NCI-H2227 (cell line): Measurements from ENCODE around the gene MINDY4.
A peak's percentile ranks its signal among the peaks of the same experiment; 100 is the strongest.

Experiments
- DNase-seq: peaks from one replicate; lab custom pipeline; 2025; ENCODE audit not compliant: unreplicated experiment; lab: John Stamatoyannopoulos, UW

MINDY4 gene

DNA sequence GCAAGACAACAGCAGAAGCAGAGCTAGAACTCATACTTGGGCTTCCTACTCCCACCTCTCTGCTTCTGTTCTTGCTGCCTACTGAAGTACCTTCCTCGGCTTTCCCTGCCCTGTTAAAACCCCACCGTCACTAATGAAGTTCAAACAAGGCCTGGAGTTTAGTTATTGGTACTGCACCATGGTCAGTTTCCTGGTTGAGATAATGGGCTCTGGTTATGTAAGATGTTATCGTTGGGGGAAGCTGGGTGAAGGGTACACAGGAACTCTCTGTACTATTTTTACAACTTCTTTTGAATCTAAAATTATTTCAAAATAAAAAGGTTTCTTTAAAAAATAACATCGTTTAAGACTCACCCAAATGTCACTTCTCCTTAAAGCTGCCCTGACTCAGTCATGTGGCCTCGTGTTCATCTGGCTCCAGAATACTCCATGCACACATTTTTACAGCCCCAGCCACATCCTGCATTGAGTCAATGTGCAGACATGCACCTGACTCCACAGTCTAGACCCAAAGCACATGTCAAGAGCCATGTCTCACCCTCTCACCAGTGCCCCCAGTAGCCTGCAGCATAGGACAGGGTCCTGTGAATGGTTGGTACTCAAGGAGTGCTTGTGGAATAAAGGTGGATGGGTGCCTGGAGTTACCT lies 103.6 kb downstream of the MINDY4 start:
- no peak for DNase-seq

GRCh38 chr7:30877015-30877769 lies 106.0 kb downstream of the MINDY4 start:
- no peak for DNase-seq

GRCh38 chr7:30877993-30878392 lies 106.8 kb downstream of the MINDY4 start:
- DNase-seq, result no peak

- DNase-seq, result peak; percentile 19
These were observed 108.2 kb downstream of the MINDY4 start for GRCh38 chr7:30879139-30880124.

DNA sequence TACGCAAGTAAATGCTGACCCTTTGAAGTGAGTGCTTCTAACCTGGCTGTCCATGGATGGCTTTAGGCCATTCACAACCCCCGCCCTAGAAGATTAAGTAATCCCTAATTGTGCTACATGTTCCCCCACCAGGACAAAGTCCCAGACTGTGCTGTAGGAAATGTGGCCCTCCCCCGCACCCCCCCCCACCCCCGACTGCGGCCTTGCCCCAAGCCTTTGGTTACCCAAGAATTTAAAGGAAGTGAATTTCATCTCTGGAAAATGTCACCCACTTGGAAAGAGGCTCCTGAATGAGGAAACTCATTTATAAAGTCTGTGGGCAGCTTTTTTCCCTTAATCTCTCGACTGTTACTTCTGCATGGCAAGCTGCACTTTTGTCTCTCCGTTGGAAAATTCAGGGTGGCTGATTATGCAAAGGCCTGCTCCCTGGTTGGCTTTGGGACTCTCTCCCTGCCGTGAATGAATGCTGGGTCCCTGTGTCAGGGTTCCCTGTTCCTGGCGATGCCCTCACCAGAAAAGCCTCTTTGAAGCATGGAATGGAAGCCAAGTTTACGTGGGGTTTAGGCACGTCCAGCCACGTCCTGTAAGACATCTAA lies 109.0 kb downstream of the MINDY4 start:
- DNase-seq, result no peak

DNA sequence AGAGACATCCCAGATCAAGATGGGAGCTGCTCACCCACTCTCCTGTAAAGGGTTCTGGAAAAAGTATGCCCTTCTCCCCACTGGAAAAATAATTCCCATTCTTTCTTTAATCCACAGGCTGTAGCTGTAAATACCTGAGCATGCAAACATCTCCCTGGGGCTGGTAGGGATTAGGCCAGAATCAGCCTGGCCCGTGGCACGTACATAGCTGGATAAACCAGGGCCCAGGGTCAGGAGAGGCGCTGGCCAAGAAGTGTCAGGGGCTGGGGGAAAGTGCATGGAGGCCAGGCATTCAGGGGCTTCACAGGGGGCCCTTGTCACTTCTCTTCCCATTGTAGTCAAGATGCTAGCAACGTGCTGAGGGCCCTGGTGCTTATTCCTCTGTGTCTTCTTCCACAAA lies 109.7 kb downstream of the MINDY4 start:
- no peak for DNase-seq

GRCh38 chr7:30881448-30881847 lies 110.2 kb downstream of the MINDY4 start:
- no peak for DNase-seq

DNA sequence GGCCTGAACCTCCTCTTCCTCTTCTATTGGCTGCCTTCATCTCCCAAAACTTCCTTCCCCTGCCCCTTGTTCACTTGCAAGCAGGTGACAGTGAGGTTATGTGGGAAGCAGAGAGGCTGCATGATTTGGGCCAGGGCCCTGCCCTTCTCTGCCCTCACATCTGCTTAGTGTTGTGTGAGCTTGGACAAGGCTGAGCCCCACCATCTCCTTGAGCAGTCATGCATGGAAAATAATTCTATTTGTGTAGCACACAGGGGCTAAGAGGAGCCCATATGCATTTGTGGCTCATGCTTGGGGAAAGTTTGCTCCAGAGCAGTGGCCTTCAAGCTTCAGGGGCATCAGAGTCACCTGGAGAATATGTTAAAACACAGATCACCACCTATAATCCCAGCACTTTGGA lies 113.7 kb downstream of the MINDY4 start:
- DNase-seq, result no peak

- DNase-seq, result no peak
These were observed 115.4 kb downstream of the MINDY4 start for GRCh38 chr7:30886608-30887011.

DNA sequence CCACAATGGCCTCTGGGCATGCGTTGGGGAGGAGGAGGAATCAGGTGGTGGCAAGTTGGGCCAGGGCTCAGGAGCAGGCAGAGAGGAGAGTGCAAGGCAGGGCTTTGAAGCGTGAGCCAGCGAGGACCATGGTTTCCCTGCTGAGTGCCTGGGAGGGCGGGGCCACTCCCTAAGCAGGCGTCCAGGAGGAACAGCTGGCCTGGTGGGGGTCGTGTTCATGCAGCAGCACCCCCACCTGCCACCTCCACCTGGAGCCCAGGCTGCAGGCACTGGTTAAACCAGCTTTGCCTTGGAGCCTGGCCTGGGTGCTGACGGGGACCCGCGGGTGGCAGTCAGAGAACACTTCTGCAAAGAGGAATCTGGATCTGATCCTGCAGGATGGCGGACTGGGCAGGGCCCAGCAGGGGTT lies 116.3 kb downstream of the MINDY4 start:
- DNase-seq, result no peak

DNA sequence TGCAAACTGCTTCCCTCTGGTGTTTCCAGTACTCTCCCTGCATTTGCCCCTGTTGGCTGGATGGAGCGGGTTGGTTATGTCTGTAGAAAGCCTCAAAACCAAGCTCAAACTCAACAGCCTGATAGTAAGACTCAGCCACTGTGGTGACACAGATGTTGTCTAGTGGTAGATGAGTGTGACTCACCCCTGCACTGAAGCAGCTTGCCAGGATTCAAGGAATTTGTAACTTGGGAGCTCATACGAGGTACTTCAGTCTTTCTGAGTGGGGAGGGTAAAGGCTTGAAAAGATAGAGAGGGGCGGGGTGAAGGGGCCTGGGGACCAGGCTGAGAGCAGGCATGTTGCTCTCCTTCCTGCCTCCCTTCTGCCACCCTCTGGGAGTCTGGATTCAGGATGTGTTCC lies 117.5 kb downstream of the MINDY4 start:
- no peak for DNase-seq

GRCh38 chr7:30890226-30890625 lies 119.0 kb downstream of the MINDY4 start:
- DNase-seq, result no peak

DNA sequence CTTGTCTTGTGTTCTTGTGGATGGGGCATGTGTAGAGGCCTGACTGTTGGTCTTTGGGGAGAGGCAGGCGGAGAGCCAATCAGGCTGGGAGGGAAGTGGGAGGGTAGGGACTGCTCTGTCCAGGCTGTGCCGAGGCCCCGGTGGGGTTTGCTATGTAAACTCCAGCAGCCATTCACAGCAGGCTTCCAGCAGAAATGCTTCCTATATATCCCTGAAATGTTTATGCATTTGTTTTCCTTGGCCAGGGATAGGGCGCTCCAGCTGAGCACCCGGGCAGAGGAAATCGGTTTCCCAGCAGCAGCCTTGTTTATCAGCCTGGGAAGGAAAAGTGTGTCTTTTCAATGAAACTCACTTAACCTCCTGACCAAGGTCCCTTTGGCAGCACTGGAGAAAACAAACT lies 122.1 kb downstream of the MINDY4 start:
- DNase-seq, result no peak

GRCh38 chr7:30894009-30894408 lies 122.8 kb downstream of the MINDY4 start:
- DNase-seq, result no peak

DNA sequence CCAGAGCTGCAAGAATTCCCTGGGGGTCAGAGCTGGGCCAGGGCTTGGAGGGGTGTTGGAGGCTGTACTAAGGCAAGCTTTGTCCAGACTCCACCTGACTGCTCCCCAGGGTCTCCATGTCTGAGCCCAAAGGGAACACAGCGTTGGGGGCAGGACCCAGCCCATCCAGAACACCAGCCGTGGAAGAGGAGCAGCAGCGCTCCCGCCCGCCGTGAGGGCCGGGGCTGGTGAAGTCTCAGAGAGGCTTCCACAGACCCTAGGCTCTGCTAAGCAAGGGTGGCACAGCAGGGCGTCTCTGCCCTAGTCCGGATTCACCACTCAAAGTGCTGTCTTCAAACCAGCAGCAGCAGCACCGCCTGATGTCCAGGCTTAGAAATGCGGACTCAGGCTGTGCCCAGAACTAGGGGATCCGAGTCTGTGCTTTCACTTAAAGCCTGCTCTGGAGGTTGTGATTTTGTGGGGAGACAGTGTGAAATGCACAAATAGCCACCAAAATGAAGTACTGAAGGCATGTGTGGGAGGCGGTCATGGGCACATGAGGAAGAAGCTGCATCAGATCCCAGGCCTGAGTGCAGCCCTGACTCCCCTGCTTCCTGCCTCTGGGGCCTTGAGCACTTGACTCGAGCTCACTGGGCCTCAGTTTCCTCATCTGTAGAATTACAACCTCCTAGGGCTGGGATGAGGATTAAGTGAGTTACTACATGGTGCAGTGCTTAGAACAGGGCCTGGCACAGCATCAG lies 123.8 kb downstream of the MINDY4 start:
- no peak for DNase-seq

DNA sequence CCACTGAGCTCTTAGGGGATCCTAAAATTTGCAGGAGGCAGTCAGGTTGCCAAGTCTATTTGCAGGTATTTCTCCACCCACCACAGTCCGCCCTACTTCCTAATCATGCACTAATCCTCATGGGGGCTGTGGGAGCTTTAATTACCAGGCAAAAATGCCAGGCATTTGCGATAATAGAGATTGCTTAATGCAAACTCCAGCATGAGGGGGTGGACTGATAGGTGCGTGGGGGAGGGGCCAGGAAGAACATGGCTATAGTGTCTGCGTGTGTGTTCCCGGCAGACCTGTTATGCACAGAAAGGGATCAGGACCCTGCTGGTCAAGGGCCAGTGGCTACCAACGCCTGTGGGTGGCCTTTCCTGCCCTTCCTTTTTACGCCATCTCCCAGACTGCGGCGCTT lies 124.8 kb downstream of the MINDY4 start:
- DNase-seq, result no peak

DNA sequence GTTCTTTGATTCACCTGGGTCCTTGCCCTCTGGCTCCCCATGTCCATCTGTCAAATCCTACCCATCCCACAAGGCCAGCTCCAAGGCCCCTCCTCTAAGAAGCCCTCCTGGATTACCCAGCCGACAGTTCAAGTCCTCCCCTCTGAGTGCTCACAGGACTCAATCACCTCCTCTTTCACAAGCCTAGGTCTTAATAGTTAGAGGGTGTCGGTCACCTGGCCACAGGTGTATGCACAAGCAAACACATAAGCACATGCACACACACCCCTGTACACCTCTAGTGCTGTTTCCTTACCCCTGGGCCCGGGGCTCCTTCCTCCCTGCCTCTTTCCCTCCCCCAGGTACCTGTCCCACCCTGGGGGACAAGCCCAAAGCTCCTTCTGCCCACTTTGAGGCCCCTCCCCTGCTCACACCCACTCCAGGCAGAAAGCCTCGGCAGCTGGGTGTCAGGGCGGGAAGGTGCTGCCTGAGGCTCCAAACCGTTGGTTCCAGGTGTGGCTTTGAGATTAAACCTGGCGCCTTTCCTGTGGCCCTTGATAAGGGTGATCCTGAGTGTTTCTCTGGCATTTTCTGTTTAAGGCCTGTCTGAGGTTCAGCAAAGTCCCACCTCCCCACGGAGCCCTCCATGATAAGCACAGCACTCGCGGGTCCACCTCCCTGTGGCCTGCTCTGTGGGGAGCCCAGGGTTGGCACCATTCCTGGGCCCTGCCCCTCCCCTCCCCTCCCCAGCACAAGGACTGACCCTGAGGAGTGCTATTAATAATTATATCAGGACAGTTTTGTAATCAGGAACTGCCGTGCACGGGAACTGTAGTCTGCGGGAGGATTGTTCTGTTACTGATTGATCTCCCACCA lies 125.8 kb downstream of the MINDY4 start:
- no peak for DNase-seq

- DNase-seq, result no peak
These were observed 126.6 kb downstream of the MINDY4 start for GRCh38 chr7:30897770-30898169.

DNA sequence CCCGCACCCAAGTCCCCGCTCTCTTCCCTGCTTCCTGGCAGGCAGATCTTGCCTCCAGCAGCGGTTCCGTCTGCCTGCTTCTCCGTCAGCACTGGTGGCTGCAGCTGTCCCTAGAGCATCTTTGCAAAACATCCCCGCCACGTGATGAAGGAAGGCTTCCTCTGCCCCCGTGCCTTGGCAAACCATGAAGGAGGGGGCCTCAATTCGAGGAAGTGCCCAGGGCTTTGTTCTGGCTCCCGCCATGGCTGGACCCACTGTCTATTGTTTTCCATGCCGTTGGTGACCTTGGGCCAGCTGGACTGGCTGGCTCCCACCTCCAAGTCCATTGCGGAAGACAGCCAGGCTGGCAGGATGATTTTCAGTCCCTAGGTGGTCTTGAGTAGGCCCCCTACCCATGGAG lies 127.2 kb downstream of the MINDY4 start:
- DNase-seq, result no peak

DNA sequence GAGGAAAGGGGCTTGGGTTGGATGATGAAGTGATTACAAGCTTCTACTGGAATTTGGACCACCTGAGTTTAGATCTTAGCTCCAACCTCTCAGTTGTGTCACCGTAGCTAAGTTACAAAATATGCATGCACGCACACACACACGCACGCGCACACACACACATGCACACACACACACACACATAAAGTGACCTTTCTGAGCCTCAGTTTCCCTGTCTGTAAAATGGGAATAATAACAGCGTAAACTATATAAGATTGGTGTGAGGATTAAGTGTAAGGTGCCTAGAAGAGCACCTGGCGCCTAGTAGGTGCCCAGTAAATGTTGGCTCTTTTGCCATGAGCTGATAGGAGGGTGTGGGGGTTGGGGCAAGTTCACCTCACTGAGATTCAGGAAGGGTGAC lies 127.8 kb downstream of the MINDY4 start:
- DNase-seq, result no peak
